CD4-positive, alpha-beta T cell treated with Interleukin-15 for 1 hour (primary cell): ENCODE data around the gene MAGI2.
"Not testable (repeated sequence)": the region's sequence is repeated elsewhere in the genome, so short reads cannot be mapped to it uniquely, and the experiment has no call there.

Source experiments
- DNase-seq: peaks from one replicate; pipeline ENCODE4 v3.0.0-alpha.2; 2020

MAGI2 gene

GRCh38 chr7:79011921-79012320 lies 441.5 kb downstream of the MAGI2 start:
- DNase-seq: no peak

- DNase-seq: no peak
Measured at GRCh38 chr7:79009647-79010046, 443.8 kb downstream of the MAGI2 start.

- no peak for DNase-seq
Measured at GRCh38 chr7:79008786-79009185, 444.7 kb downstream of the MAGI2 start.

GRCh38 chr7:78996013-78996412 lies 457.5 kb downstream of the MAGI2 start:
- DNase-seq: no peak

- DNase-seq: no peak
Measured at GRCh38 chr7:78993341-78993740, 460.1 kb downstream of the MAGI2 start.

GRCh38 chr7:78985509-78985908 lies 468.0 kb downstream of the MAGI2 start:
- DNase-seq: no peak

GRCh38 chr7:78983483-78983882 lies 470.0 kb downstream of the MAGI2 start:
- no peak for DNase-seq

GRCh38 chr7:78970440-78970916 lies 483.0 kb downstream of the MAGI2 start:
- DNase-seq: no peak

- no peak for DNase-seq
Measured at GRCh38 chr7:78968951-78969350, 484.5 kb downstream of the MAGI2 start.

GRCh38 chr7:78967561-78967960 lies 485.9 kb downstream of the MAGI2 start:
- DNase-seq: not testable (repeated sequence)

GRCh38 chr7:78967046-78967445 lies 486.4 kb downstream of the MAGI2 start:
- DNase-seq: no peak

- DNase-seq: no peak
Measured at GRCh38 chr7:78959477-78959876, 494.0 kb downstream of the MAGI2 start.

- DNase-seq: no peak
Measured at GRCh38 chr7:78955329-78955728, 498.1 kb downstream of the MAGI2 start.

GRCh38 chr7:78953726-78954363 lies 499.6 kb downstream of the MAGI2 start:
- DNase-seq: no peak

GRCh38 chr7:78953090-78953489 lies 500.4 kb downstream of the MAGI2 start:
- no peak for DNase-seq

- DNase-seq: no peak
Measured at GRCh38 chr7:78939669-78940068, 513.8 kb downstream of the MAGI2 start.

GRCh38 chr7:78924581-78924980 lies 528.9 kb downstream of the MAGI2 start:
- no peak for DNase-seq

GRCh38 chr7:78912781-78913180 lies 540.7 kb downstream of the MAGI2 start:
- DNase-seq: no peak

- DNase-seq: no peak
Measured at GRCh38 chr7:78906735-78907134, 546.7 kb downstream of the MAGI2 start.

GRCh38 chr7:78905436-78905835 lies 548.0 kb downstream of the MAGI2 start:
- no peak for DNase-seq

- DNase-seq: no peak
Measured at GRCh38 chr7:78904983-78905382, 548.5 kb downstream of the MAGI2 start.

GRCh38 chr7:78901566-78901965 lies 551.9 kb downstream of the MAGI2 start:
- no peak for DNase-seq

GRCh38 chr7:78900806-78901205 lies 552.7 kb downstream of the MAGI2 start:
- DNase-seq: no peak

- no peak for DNase-seq
Measured at GRCh38 chr7:78895393-78895792, 558.1 kb downstream of the MAGI2 start.

- DNase-seq: no peak
Measured at GRCh38 chr7:78879206-78879605, 574.3 kb downstream of the MAGI2 start.
